Activated naive CD4-positive, alpha-beta T cell treated with anti-CD3 and anti-CD28 coated beads, Interleukin-2, amount 50 U/mL, for 72 hours (primary cell): ENCODE measurements around the gene C1orf21. TPM values are rescaled to one million over a fixed set of nuclear protein-coding genes. Genes with fewer than 3 reads are reported as not detected.

Experiments used
- ATAC-seq, 2 donors: fragments of 150-1000 bp; cut with Tn5 transposase; 2 replicates each; pipeline ENCODE4 v1.10.0; 2021; ENCODE audit warnings: mild to moderate bottlenecking in 2 of 2, moderate library complexity in 2 of 2
- DNase-seq, 2 donors: peaks; one replicate each; pipeline ENCODE4 v3.0.0; 2021 to 2022; ENCODE audit warnings: low spot score in 2 of 2
- H3K27ac Mint-ChIP-seq, 2 donors: one replicate each; pipeline ENCODE4 v1.8.0; 2022; ENCODE audit warnings: mild to moderate bottlenecking in 2 of 2, mixed read lengths in 2 of 2
- H3K36me3 Mint-ChIP-seq, 2 donors: one replicate each; pipeline ENCODE4 v1.8.0; 2022; ENCODE audit warnings: mixed read lengths in 2 of 2
- H3K9me3 Mint-ChIP-seq, 2 donors: one replicate each; pipeline ENCODE4 v1.8.0; 2022; ENCODE audit warnings: mixed read lengths in 2 of 2
- total RNA-seq, 2 donors: library from RNA; stranded (reverse); gene quantifications; one replicate each; pipeline ENCODE4 v1.2.3, GENCODE V29; 2022

C1orf21 gene
- total RNA-seq, 2 donors from 2014 or later, result 2.2 to 2.3 TPM

GRCh38 chr1:184449916-184450315 lies 63.1 kb downstream of the C1orf21 start:
- DNase-seq (no peak), ATAC-seq (no peak)
- Mint-ChIP-seq H3K27ac (no peak overlapping the region), H3K36me3 (no peaks in the 10 kb centered on the region), H3K9me3 (no peaks in the 10 kb centered on the region)

- H3K9me3 Mint-ChIP-seq, result no peaks in the 10 kb centered on the region
- H3K36me3 Mint-ChIP-seq, result no peaks in the 10 kb centered on the region
- no peak overlapping the region for H3K27ac Mint-ChIP-seq
- no peak for DNase-seq
- no peak for ATAC-seq
Observed at GRCh38 chr1:184455786-184456185, 69.0 kb downstream of the C1orf21 start.

GRCh38 chr1:184456189-184456588 lies 69.4 kb downstream of the C1orf21 start:
- Mint-ChIP-seq H3K27ac (no peak overlapping the region), H3K36me3 (no peaks in the 10 kb centered on the region), H3K9me3 (no peaks in the 10 kb centered on the region)
- DNase-seq (no peak), ATAC-seq (no peak)

GRCh38 chr1:184457500-184457899 lies 70.7 kb downstream of the C1orf21 start:
- no peak for ATAC-seq
- H3K36me3 Mint-ChIP-seq, result no peaks in the 10 kb centered on the region
- no peaks in the 10 kb centered on the region for H3K9me3 Mint-ChIP-seq
- H3K27ac Mint-ChIP-seq, result no peak overlapping the region
- DNase-seq, result no peak

GRCh38 chr1:184461321-184461720 lies 74.5 kb downstream of the C1orf21 start:
- H3K27ac Mint-ChIP-seq, result no peak overlapping the region
- H3K36me3 Mint-ChIP-seq, result no peaks in the 10 kb centered on the region
- no peak for ATAC-seq
- DNase-seq, result no peak
- no peaks in the 10 kb centered on the region for H3K9me3 Mint-ChIP-seq

GRCh38 chr1:184462155-184462554 lies 75.3 kb downstream of the C1orf21 start:
- H3K27ac Mint-ChIP-seq, result no peak overlapping the region
- no peak for DNase-seq
- H3K9me3 Mint-ChIP-seq, result no peaks in the 10 kb centered on the region
- H3K36me3 Mint-ChIP-seq, result no peaks in the 10 kb centered on the region
- ATAC-seq, result no peak

- H3K27ac Mint-ChIP-seq, result no peak overlapping the region
- ATAC-seq, result no peak
Observed at GRCh38 chr1:184462990-184463389, 76.2 kb downstream of the C1orf21 start.

GRCh38 chr1:184463680-184464079 lies 76.9 kb downstream of the C1orf21 start:
- no peaks in the 10 kb centered on the region for H3K9me3 Mint-ChIP-seq
- DNase-seq (no peak), ATAC-seq (no peak)
- H3K27ac Mint-ChIP-seq, result no peak overlapping the region
- no peaks in the 10 kb centered on the region for H3K36me3 Mint-ChIP-seq

More at GRCh38 chr1:184462990-184463389, 76.2 kb downstream of the C1orf21 start:
- Mint-ChIP-seq H3K36me3 (no peaks in the 10 kb centered on the region), H3K9me3 (no peaks in the 10 kb centered on the region)
- DNase-seq, result no peak

- no peak for DNase-seq
- H3K36me3 Mint-ChIP-seq, result no peaks in the 10 kb centered on the region
- no peaks in the 10 kb centered on the region for H3K9me3 Mint-ChIP-seq
- no peak for ATAC-seq
- H3K27ac Mint-ChIP-seq, result no peak overlapping the region
Observed at GRCh38 chr1:184464757-184465156, 77.9 kb downstream of the C1orf21 start.

GRCh38 chr1:184465489-184466146 lies 78.8 kb downstream of the C1orf21 start:
- H3K36me3 Mint-ChIP-seq, result no peaks in the 10 kb centered on the region
- ATAC-seq, result no peak
- no peak for DNase-seq
- no peak overlapping the region for H3K27ac Mint-ChIP-seq
- no peaks in the 10 kb centered on the region for H3K9me3 Mint-ChIP-seq

- no peaks in the 10 kb centered on the region for H3K36me3 Mint-ChIP-seq
- DNase-seq (no peak), ATAC-seq (no peak)
- H3K27ac Mint-ChIP-seq, result no peak overlapping the region
- H3K9me3 Mint-ChIP-seq, result no peaks in the 10 kb centered on the region
Observed at GRCh38 chr1:184467295-184467694, 80.5 kb downstream of the C1orf21 start.

GRCh38 chr1:184469396-184469795 lies 82.6 kb downstream of the C1orf21 start:
- H3K9me3 Mint-ChIP-seq, result no peaks in the 10 kb centered on the region

GRCh38 chr1:184471686-184472085 lies 84.9 kb downstream of the C1orf21 start:
- H3K36me3 Mint-ChIP-seq, result no peaks in the 10 kb centered on the region
- DNase-seq (no peak), ATAC-seq (no peak)
- H3K9me3 Mint-ChIP-seq, result peaks cover 0 to 4% of the 10 kb centered on the region in 2 donors
- no peak overlapping the region for H3K27ac Mint-ChIP-seq

More at GRCh38 chr1:184469396-184469795, 82.6 kb downstream of the C1orf21 start:
- Mint-ChIP-seq H3K27ac (no peak overlapping the region), H3K36me3 (no peaks in the 10 kb centered on the region)
- DNase-seq (no peak), ATAC-seq (no peak)

- Mint-ChIP-seq H3K9me3 (peaks cover 0 to 4% of the 10 kb centered on the region in 2 donors), H3K27ac (no peak overlapping the region), H3K36me3 (no peaks in the 10 kb centered on the region)
- ATAC-seq (no peak), DNase-seq (no peak)
Observed at GRCh38 chr1:184472136-184472535, 85.3 kb downstream of the C1orf21 start.

GRCh38 chr1:184473176-184473966 lies 86.5 kb downstream of the C1orf21 start:
- peaks cover 0 to 4% of the 10 kb centered on the region in 2 donors for H3K9me3 Mint-ChIP-seq
- no peaks in the 10 kb centered on the region for H3K36me3 Mint-ChIP-seq
- no peak overlapping the region for H3K27ac Mint-ChIP-seq
- ATAC-seq (no peak), DNase-seq (no peak)

- no peak for ATAC-seq
- H3K36me3 Mint-ChIP-seq, result no peaks in the 10 kb centered on the region
- DNase-seq, result no peak
- no peak overlapping the region for H3K27ac Mint-ChIP-seq
- peaks cover 0 to 4% of the 10 kb centered on the region in 2 donors for H3K9me3 Mint-ChIP-seq
Observed at GRCh38 chr1:184476187-184476586, 89.4 kb downstream of the C1orf21 start.

- DNase-seq (no peak), ATAC-seq (no peak)
- H3K36me3 Mint-ChIP-seq, result no peaks in the 10 kb centered on the region
- H3K27ac Mint-ChIP-seq, result no peak overlapping the region
- H3K9me3 Mint-ChIP-seq, result peaks cover 0 to 2% of the 10 kb centered on the region in 2 donors
Observed at GRCh38 chr1:184479435-184480167, 92.8 kb downstream of the C1orf21 start.
